Epithelial cell of esophagus (primary cell): ENCODE results near the gene ZNF277.

Source experiments
- DNase-seq: peaks from one replicate; pipeline ENCODE4 v3.0.0; 2010; ENCODE audit warnings: low read depth
- H3K4me3 ChIP-seq: 2 replicates; pipeline ENCODE4 v1.5.1; 2011; ENCODE audit warnings: mild to moderate bottlenecking, low read length, control low read depth
- TF ChIP-seq, protein P1 (sequence below): IDR thresholded peaks from 2 replicates; pipeline ENCODE4 v1.5.1; 2011; ENCODE audit warnings: low read depth, mild to moderate bottlenecking, low read length, control low read depth, inconsistent platforms; ENCODE audit not compliant: insufficient read depth; ENCODE audit errors: missing control alignments

ZNF277 gene

DNA sequence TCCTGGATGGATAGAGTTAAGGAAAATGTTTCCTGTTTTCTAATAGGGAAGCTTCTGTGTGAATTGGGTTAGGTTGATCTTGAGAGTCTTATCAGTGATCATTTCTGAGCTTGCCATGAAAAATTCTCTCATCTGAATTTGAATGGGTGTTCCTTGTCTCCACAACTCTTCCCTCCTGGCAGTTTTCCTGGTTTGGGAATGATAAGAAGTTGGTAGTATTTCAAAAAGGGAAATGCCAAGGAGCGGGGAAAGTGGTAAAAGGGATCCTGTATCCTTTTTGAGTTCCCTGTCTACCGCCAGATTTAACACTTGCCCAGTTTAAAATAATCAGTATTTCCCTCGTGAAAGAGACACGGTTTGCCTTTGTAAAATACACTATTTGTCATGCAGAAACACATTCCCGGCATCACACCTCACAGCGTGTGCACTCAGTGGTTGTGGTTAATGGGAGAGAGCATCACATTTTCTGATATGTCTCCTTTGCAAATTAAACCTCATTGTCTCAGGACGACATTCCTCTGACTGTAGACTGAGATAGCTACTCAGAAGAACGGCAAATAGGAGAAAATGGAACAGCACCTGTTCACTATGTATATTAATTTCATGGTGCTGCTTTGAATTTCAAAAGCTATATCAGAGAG, 130.6 kb downstream of the ZNF277 start:
- DNase-seq = no peak
- TF ChIP-seq, protein P1, sequence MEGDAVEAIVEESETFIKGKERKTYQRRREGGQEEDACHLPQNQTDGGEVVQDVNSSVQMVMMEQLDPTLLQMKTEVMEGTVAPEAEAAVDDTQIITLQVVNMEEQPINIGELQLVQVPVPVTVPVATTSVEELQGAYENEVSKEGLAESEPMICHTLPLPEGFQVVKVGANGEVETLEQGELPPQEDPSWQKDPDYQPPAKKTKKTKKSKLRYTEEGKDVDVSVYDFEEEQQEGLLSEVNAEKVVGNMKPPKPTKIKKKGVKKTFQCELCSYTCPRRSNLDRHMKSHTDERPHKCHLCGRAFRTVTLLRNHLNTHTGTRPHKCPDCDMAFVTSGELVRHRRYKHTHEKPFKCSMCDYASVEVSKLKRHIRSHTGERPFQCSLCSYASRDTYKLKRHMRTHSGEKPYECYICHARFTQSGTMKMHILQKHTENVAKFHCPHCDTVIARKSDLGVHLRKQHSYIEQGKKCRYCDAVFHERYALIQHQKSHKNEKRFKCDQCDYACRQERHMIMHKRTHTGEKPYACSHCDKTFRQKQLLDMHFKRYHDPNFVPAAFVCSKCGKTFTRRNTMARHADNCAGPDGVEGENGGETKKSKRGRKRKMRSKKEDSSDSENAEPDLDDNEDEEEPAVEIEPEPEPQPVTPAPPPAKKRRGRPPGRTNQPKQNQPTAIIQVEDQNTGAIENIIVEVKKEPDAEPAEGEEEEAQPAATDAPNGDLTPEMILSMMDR = no peak
- no peak overlapping the region for H3K4me3 ChIP-seq

GRCh38 chr7:112337892-112338291, 131.4 kb downstream of the ZNF277 start:
- H3K4me3 ChIP-seq = no peak overlapping the region
- TF ChIP-seq, protein P1 = no peak
- peak; percentile 14 for DNase-seq

DNA sequence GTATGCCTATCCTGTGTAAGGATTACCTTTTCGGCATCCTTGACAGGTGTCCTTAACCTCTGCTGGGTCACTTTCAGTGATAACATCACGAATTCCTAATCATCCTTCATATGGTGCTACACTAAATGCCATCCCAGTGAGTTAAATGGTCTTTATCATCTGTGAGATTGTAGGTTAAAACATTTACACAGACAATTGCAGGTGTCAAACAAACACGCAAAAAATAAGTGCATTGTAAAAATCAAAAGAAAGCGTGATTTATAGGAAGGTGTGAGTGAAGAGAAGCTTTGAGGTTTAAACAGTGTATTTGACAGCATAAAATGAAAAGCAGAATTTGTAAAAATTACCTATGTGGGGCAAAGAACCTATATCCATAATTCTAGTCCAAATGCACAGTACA, 132.3 kb downstream of the ZNF277 start:
- H3K4me3 ChIP-seq = no peak overlapping the region
- no peak for DNase-seq
- TF ChIP-seq, protein P1 = no peak

- TF ChIP-seq, protein P1 = no peak
Measured at GRCh38 chr7:112341464-112341863, 135.0 kb downstream of the ZNF277 start.

DNA sequence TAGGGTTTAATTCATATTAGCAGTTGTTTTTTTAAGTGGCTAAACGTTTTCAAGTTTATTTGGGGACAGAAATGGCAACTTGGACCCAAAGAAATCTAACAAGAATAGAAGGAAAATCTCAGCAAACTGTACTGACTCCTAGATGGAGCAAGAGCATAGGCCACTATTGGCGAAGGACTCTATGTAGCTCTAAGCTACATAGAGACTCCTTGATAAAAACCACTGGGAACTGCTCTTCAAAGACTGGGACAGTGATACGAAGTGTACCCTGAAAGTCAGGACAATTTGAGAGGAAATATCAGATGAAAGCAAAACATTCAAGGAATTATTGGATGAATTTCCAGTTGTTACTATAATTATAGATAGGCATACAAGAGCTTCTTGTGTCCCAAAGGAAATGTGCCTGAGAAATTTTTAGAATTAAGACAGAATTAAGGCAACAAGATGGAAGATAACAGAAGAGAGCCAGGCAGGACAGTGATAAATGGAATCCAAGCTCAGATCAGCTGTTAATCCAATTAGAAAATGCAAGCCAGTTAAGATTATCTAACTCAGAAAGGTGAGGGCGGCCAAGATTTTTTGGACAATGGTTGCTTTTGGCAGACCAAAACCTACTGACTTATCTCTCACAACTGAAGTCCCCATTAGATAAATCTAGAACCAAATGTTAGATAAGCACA, 140.0 kb downstream of the ZNF277 start:
- no peak for DNase-seq
- no peak overlapping the region for H3K4me3 ChIP-seq
- TF ChIP-seq, protein P1 = no peak

More at GRCh38 chr7:112341464-112341863, 135.0 kb downstream of the ZNF277 start:
- DNase-seq = no peak
- no peak overlapping the region for H3K4me3 ChIP-seq

DNA sequence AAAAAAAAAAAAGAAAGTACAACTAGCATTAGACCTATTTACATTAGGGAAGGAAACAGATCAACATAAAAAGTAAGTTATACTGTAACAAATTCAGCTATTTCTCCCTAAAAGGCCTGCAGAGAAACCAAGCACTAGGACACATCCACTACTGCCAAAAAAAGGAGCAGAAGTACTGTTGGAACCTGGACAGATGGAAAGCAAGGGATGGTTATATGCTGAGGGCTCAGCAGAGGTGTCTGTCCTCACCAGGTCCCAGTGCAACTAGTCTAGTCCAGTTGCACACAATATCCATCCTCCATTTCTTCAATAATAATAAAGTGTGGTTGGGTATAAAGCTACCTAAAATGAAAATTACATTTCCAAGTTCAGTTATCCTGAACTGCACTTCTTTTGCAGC, 140.6 kb downstream of the ZNF277 start:
- DNase-seq = no peak
- no peak overlapping the region for H3K4me3 ChIP-seq
- TF ChIP-seq, protein P1 = no peak
